HepG2 (cell line): ENCODE results near the gene WIZ. TPM values are rescaled to one million over a fixed set of nuclear protein-coding genes. Genes with fewer than 3 reads are reported as not detected.

Source experiments
- ARID3A ChIP-seq: IDR thresholded peaks from 2 replicates; pipeline ENCODE4 v1.6.1; 2012; ENCODE audit warnings: low read depth, low read length, improper control_type of control experiment
- ARNT2 ChIP-seq: sonication (generic); formaldehyde crosslinking; IDR thresholded peaks from 2 replicates; pipeline ENCODE4 v1.8.0; 2022; ENCODE audit warnings: mild to moderate bottlenecking, low read depth, missing genetic modification reagents, moderate library complexity
- HES4 ChIP-seq: sonication (generic); formaldehyde crosslinking; IDR thresholded peaks from 2 replicates; pipeline ENCODE4 v1.9.0; 2021; ENCODE audit warnings: mild to moderate bottlenecking, missing genetic modification reagents, borderline replicate concordance
- HNF1B ChIP-seq: sonication (generic); formaldehyde crosslinking; IDR thresholded peaks from 2 replicates; pipeline ENCODE4 v1.5.1; 2020; ENCODE audit warnings: mild to moderate bottlenecking, moderate library complexity, missing genetic modification reagents
- KAT2B ChIP-seq: fragments of 150-350 bp; IDR thresholded peaks from 2 replicates; pipeline ENCODE4 v1.6.1; 2014; ENCODE audit warnings: low read depth, low read length, borderline replicate concordance
- MBNL3 ChIP-seq: fragments of 250-450 bp; sonication (Bioruptor Pico); conservative IDR thresholded peaks from 2 replicates; pipeline ENCODE4 v1.8.0; 2022; ENCODE audit warnings: mild to moderate bottlenecking, inconsistent platforms
- NR3C1 ChIP-seq: sonication (generic); formaldehyde crosslinking; IDR thresholded peaks from 2 replicates; pipeline ENCODE4 v1.4.0; 2020; ENCODE audit warnings: missing genetic modification reagents
- POLR2AphosphoS5 ChIP-seq: IDR thresholded peaks from 2 replicates; pipeline ENCODE4 v1.6.1; 2012; ENCODE audit warnings: low read depth, low read length
- SKIL ChIP-seq: sonication (generic); formaldehyde crosslinking; IDR thresholded peaks from 2 replicates; pipeline ENCODE4 v1.8.0; 2022; ENCODE audit warnings: missing genetic modification reagents, mild to moderate bottlenecking, moderate library complexity, borderline replicate concordance
- ZFP36 ChIP-seq: fragments of 150-350 bp; IDR thresholded peaks from 2 replicates; pipeline ENCODE4 v1.6.1; 2018; ENCODE audit warnings: borderline replicate concordance, low read length, low read depth; ENCODE audit not compliant: partially characterized antibody
- ZHX1 ChIP-seq: sonication (generic); formaldehyde crosslinking; IDR thresholded peaks from 2 replicates; pipeline ENCODE4 v1.8.1; 2022; ENCODE audit warnings: low read depth, mild to moderate bottlenecking, missing genetic modification reagents
- ZIK1 ChIP-seq: sonication (generic); formaldehyde crosslinking; IDR thresholded peaks from 2 replicates; pipeline ENCODE4 v1.5.0; 2020; ENCODE audit warnings: mild to moderate bottlenecking, low read depth, missing genetic modification reagents, borderline replicate concordance
- ZMYM3 ChIP-seq: sonication (generic); formaldehyde crosslinking; IDR thresholded peaks from 2 replicates; pipeline ENCODE4 v1.5.1; 2020; ENCODE audit warnings: mild to moderate bottlenecking, missing genetic modification reagents
- ZNF335 ChIP-seq: sonication (generic); formaldehyde crosslinking; IDR thresholded peaks from 2 replicates; pipeline ENCODE4 v1.4.0; 2020; ENCODE audit warnings: missing genetic modification reagents
- ZNF562 ChIP-seq: sonication (generic); formaldehyde crosslinking; IDR thresholded peaks from 2 replicates; pipeline ENCODE4 v1.8.0; 2022; ENCODE audit warnings: missing genetic modification reagents, borderline replicate concordance
- ZNF564 ChIP-seq: sonication (generic); formaldehyde crosslinking; IDR thresholded peaks from 2 replicates; pipeline ENCODE4 v1.8.1; 2023; ENCODE audit warnings: mild to moderate bottlenecking, missing genetic modification reagents
- ZSCAN20 ChIP-seq: sonication (generic); formaldehyde crosslinking; IDR thresholded peaks from 2 replicates; pipeline ENCODE4 v1.4.0; 2020; ENCODE audit warnings: missing genetic modification reagents, mild to moderate bottlenecking, borderline replicate concordance
- ZSCAN5A ChIP-seq: sonication (generic); formaldehyde crosslinking; IDR thresholded peaks from 2 replicates; pipeline ENCODE4 v1.8.0; 2022; ENCODE audit warnings: mild to moderate bottlenecking, missing genetic modification reagents, borderline replicate concordance
- polyA plus RNA-seq, 8 experiments: library from polyadenylated mRNA; depleted of rRNA in 3 of 8; stranded (reverse) in 7 of 8; unstranded in 1 of 8; fragments of >200 nt; fragmentation: Illumina TruSeq in 4 of 8; extraction: Trizol in 4 of 8; gene quantifications; 2 replicates each; pipeline versions ENCODE4 v1.2.1 to v1.2.3, GENCODE V29; 2011 to 2016; ENCODE audit warnings: low read depth in 4 of 8, missing spikeins in 1 of 8, mixed read lengths in 1 of 8; ENCODE audit not compliant: insufficient read depth in 1 of 8
- total RNA-seq, 5 experiments: library from RNA; depleted of rRNA; stranded (reverse); fragments of >200 nt; fragmentation: Illumina TruSeq; extraction: Trizol; gene quantifications; 2 replicates each; pipeline ENCODE4 v1.2.3, GENCODE V29; 2016; ENCODE audit warnings: low read depth in 1 of 5

The WIZ gene
- total and polyA plus RNA-seq, 2 of the 13 experiments (the other 11 are each of a cell fraction or from before 2014, with no cell fraction given): 4.7 to 4.8 TPM

GRCh38 chr19:15379999-15380647, 69.6 kb downstream of the WIZ start (continued):
- TF ChIP-seq POLR2AphosphoS5 (no peak), ZFP36 (no peak), ZMYM3 (CRISPR knock-in tag) (no peak), NR3C1 (CRISPR knock-in tag) (no peak), ARNT2 (CRISPR knock-in tag) (peak; percentile 5; the same call in 1 of the 2 replicates), ARID3A (no peak), ZNF564 (CRISPR knock-in tag) (no peak; the same call in 1 of the 2 replicates), KAT2B (no peak), ZHX1 (CRISPR knock-in tag) (no peak), MBNL3 (CRISPR knock-in tag) (no peak), ZNF562 (CRISPR knock-in tag) (no peak), HES4 (no peak), ZIK1 (CRISPR knock-in tag) (no peak), ZNF335 (CRISPR knock-in tag) (no peak; the same call in 1 of the 2 replicates), SKIL (CRISPR knock-in tag) (0 out of 2 replicates have a peak, but pooled peaks have one; percentile 26), ZSCAN5A (CRISPR knock-in tag) (no peak), HNF1B (CRISPR knock-in tag) (0 out of 2 replicates have a peak, but pooled peaks have one; percentile 35), ZSCAN20 (CRISPR knock-in tag) (0 out of 2 replicates have a peak, but pooled peaks have one; percentile 40)
